Neutrophil (primary cell): ENCODE measurements around the gene MYO16.

ENCODE experiments used
- H3K27ac ChIP-seq: fragments of 200-600 bp; sonication (generic); 2 replicates; pipeline ENCODE4 v1.5.1; 2016; ENCODE audit warnings: mild to moderate bottlenecking, moderate library complexity
- H3K27me3 ChIP-seq: fragments of 200-600 bp; sonication (generic); 2 replicates; pipeline ENCODE4 v1.6.0; 2016; ENCODE audit warnings: mild to moderate bottlenecking
- H3K36me3 ChIP-seq: fragments of 200-600 bp; sonication (generic); 2 replicates; pipeline ENCODE4 v1.5.1; 2017
- H3K4me1 ChIP-seq, 2 experiments: fragments of 200-600 bp in 1 of 2; sonication (generic) in 1 of 2; 1 replicate in 1 of 2; 2 replicates in 1 of 2; pipeline versions ENCODE4 v1.5.1 to v1.6.1; 2013 to 2016; ENCODE audit warnings: low read depth in 1 of 2, low read length in 1 of 2, mild to moderate bottlenecking in 1 of 2, moderate library complexity in 1 of 2; ENCODE audit not compliant: control insufficient read depth in 1 of 2, insufficient read depth in 1 of 2
- H3K4me3 ChIP-seq, 2 experiments: fragments of 200-600 bp in 1 of 2; sonication (generic) in 1 of 2; 1 replicate in 1 of 2; 2 replicates in 1 of 2; pipeline ENCODE4 v1.5.1; 2013 to 2016; ENCODE audit warnings: low read depth in 1 of 2, low read length in 1 of 2, mild to moderate bottlenecking in 1 of 2, moderate library complexity in 1 of 2
- H3K9me3 ChIP-seq: fragments of 200-600 bp; sonication (generic); 2 replicates; pipeline ENCODE4 v1.5.1; 2016
- TF ChIP-seq, protein P1 (sequence below): fragments of 200-600 bp; sonication (generic); IDR thresholded peaks from 2 replicates; pipeline ENCODE4 v1.5.1; 2016; ENCODE audit warnings: antibody characterized with exemption

Gene MYO16

DNA sequence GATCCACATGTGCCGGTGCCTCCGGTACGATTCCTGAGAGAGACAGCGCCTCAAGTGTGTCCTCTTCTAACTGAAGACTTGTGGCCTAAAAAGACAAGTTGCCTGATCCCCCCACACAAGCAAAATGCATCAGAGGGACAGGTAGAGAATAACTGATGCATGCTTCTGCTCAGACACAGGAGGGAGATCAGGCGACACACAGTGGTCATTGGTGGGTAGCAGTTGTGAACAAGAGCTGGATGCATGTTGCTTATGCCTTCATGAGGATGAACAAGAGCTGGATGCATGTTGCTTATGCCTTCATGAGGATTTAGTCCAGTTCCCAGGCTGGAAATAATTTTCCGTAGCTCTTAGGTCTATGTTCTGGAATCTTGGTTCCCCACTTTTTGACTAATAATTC, 505.6 kb downstream of the MYO16 start:
- TF ChIP-seq, protein P1, sequence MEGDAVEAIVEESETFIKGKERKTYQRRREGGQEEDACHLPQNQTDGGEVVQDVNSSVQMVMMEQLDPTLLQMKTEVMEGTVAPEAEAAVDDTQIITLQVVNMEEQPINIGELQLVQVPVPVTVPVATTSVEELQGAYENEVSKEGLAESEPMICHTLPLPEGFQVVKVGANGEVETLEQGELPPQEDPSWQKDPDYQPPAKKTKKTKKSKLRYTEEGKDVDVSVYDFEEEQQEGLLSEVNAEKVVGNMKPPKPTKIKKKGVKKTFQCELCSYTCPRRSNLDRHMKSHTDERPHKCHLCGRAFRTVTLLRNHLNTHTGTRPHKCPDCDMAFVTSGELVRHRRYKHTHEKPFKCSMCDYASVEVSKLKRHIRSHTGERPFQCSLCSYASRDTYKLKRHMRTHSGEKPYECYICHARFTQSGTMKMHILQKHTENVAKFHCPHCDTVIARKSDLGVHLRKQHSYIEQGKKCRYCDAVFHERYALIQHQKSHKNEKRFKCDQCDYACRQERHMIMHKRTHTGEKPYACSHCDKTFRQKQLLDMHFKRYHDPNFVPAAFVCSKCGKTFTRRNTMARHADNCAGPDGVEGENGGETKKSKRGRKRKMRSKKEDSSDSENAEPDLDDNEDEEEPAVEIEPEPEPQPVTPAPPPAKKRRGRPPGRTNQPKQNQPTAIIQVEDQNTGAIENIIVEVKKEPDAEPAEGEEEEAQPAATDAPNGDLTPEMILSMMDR, result no peak
- Histone ChIP-seq H3K4me3 (no peak overlapping the region), H3K27me3 (peaks cover 13% of the 10 kb centered on the region), H3K27ac (no peak overlapping the region), H3K9me3 (no peaks in the 10 kb centered on the region), H3K4me1 (peaks cover 15 to 18% of the 10 kb centered on the region in 2 experiments), H3K36me3 (no peaks in the 10 kb centered on the region)

DNA sequence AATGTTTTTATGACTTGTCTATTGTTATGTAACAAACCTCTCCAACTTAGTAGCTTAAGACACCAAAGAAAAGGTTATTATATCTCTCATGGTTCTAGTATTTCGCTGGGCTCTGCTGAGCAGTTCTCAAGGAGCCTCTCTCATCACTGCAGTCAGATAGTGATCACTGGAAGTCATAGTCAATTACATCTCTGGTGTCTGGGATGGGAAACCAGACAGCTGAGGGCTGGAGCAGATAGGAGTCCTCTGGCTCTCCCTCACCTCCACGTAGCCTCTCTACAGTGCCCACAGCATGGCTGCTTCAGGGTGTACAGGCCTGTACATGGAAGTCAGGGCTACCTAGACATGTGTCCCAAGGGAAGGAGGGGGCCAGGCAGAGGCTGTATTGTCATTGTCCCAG, 507.5 kb downstream of the MYO16 start:
- H3K27ac ChIP-seq, result no peak overlapping the region
- H3K4me1 ChIP-seq, result peaks cover 9 to 13% of the 10 kb centered on the region in 2 experiments
- TF ChIP-seq, protein P1, result no peak
- no peaks in the 10 kb centered on the region for H3K9me3 ChIP-seq
- H3K27me3 ChIP-seq, result peaks cover 32% of the 10 kb centered on the region
- no peaks in the 10 kb centered on the region for H3K36me3 ChIP-seq
- no peak overlapping the region for H3K4me3 ChIP-seq

DNA sequence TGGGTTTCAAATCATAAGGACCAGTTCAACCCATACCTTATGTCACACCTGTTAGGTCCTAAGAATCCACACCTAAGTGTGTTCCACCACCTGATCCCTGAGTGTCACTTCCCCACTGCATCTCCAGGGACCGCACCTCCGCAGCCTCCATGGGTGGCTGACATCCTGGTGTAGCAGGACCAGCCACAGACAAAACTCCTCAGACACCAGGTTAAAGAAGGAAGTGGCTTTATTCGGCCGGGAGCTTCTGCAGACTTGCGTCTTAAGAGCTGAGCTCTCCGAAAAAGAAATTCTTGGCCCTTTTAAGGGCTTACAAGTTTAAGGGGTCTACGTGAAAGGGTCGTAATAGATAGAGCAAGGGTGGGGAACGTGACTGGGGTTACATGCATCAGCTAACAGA, 509.9 kb downstream of the MYO16 start:
- peaks cover 3 to 10% of the 10 kb centered on the region in 2 experiments for H3K4me1 ChIP-seq
- H3K4me3 ChIP-seq, result no peak overlapping the region
- H3K27ac ChIP-seq, result no peak overlapping the region
- no peaks in the 10 kb centered on the region for H3K9me3 ChIP-seq
- TF ChIP-seq, protein P1, result no peak
- H3K27me3 ChIP-seq, result peaks cover 44% of the 10 kb centered on the region
- no peaks in the 10 kb centered on the region for H3K36me3 ChIP-seq

DNA sequence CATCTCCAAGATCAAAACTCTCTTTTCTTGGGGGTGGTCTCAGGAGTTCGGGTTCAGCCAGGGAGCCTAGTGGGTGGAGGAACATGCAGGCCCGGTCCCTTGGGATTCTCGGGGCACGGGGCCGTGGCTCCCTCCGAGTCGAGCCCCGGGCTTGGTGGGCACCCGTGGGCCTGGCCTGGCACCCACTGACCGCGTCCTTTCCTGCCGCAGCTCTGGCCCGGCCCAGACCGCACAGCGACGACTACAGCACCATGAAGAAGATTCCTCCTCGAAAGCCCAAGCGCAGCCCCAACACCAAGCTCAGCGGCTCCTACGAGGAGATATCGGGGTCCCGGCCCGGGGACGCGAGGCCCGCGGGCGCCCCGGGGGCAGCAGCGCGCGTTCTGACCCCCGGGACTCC, 510.6 kb downstream of the MYO16 start:
- no peaks in the 10 kb centered on the region for H3K9me3 ChIP-seq
- TF ChIP-seq, protein P1, result no peak
- H3K36me3 ChIP-seq, result no peaks in the 10 kb centered on the region
- peaks cover 44% of the 10 kb centered on the region for H3K27me3 ChIP-seq
- peaks cover 3 to 10% of the 10 kb centered on the region in 2 experiments for H3K4me1 ChIP-seq
- H3K4me3 ChIP-seq, result peak overlapping the region in 1 of 2 experiments; percentile 12
- no peak overlapping the region for H3K27ac ChIP-seq

DNA sequence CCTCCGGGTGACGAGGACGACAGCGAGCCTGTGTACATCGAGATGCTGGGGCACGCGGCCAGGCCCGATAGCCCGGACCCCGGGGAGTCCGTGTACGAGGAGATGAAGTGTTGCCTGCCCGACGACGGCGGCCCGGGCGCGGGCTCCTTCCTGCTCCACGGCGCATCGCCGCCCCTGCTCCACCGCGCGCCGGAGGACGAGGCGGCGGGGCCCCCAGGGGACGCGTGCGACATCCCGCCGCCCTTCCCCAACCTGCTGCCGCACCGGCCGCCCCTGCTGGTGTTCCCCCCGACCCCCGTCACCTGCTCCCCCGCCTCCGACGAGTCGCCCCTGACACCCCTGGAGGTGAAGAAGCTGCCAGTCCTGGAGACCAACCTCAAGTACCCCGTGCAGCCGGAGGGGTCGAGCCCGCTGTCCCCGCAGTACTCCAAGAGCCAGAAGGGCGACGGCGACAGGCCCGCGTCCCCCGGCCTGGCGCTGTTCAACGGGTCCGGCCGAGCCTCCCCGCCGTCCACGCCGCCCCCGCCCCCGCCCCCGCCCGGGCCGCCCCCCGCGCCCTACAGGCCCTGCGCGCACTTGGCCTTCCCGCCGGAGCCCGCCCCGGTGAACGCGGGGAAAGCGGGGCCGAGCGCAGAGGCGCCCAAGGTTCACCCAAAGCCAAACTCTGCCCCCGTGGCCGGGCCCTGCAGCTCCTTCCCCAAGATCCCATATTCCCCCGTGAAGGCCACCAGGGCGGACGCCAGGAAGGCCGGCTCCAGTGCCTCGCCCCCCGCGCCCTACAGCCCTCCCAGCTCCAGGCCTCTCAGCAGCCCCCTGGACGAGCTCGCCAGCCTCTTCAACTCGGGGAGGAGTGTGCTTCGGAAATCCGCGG, 511.3 kb downstream of the MYO16 start:
- H3K27ac ChIP-seq, result no peak overlapping the region

More for the DNA sequence above, 511.3 kb downstream of the MYO16 start:
- TF ChIP-seq, protein P1, result no peak
- Histone ChIP-seq H3K4me1 (peaks cover 3 to 13% of the 10 kb centered on the region in 2 experiments), H3K36me3 (no peaks in the 10 kb centered on the region), H3K4me3 (peak overlapping the region; percentile 12 to 32), H3K27me3 (peaks cover 44% of the 10 kb centered on the region), H3K9me3 (no peaks in the 10 kb centered on the region)
